Measurements from ENCODE around the gene MROH8.
A peak's percentile ranks its signal among the peaks of the same experiment; 100 is the strongest.

GRCh38 chr20:37081717-37082289, 97.5 kb downstream of the MROH8 start:
- TF ChIP-seq EZH2phosphoT487 (IDR thresholded peaks at IDR 0.05; ENCODE audit: low read depth, severe bottlenecking, unreplicated experiment) (no peak), EZH2 (IDR thresholded peaks at IDR 0.05; ENCODE audit: borderline replicate concordance) (no peak)
- TF ChIP-seq, protein P1, sequence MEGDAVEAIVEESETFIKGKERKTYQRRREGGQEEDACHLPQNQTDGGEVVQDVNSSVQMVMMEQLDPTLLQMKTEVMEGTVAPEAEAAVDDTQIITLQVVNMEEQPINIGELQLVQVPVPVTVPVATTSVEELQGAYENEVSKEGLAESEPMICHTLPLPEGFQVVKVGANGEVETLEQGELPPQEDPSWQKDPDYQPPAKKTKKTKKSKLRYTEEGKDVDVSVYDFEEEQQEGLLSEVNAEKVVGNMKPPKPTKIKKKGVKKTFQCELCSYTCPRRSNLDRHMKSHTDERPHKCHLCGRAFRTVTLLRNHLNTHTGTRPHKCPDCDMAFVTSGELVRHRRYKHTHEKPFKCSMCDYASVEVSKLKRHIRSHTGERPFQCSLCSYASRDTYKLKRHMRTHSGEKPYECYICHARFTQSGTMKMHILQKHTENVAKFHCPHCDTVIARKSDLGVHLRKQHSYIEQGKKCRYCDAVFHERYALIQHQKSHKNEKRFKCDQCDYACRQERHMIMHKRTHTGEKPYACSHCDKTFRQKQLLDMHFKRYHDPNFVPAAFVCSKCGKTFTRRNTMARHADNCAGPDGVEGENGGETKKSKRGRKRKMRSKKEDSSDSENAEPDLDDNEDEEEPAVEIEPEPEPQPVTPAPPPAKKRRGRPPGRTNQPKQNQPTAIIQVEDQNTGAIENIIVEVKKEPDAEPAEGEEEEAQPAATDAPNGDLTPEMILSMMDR (IDR thresholded peaks at IDR 0.05; ENCODE audit: poor library complexity): peak; percentile 37
